Activated CD8-positive, alpha-beta T cell treated with anti-CD3 and anti-CD28 coated beads for 36 hours (primary cell): ENCODE data around the gene CNST. TPM values are rescaled to one million over a fixed set of nuclear protein-coding genes. Genes with fewer than 3 reads are reported as not detected.
"Not testable (repeated sequence)": the region's sequence is repeated elsewhere in the genome, so short reads cannot be mapped to it uniquely, and the experiment has no call there.

Source experiments
- ATAC-seq: fragments of 200-7000 bp; cut with Tn5 transposase; one replicate; pipeline ENCODE4 v1.10.0; 2021; ENCODE audit warnings: mild to moderate bottlenecking, moderate library complexity
- CTCF ChIA-PET: fragments of 350-600 bp; sonication (Branson Sonifier 250); formaldehyde crosslinking; loops from one replicate; lab custom pipeline; 2021; ENCODE audit warnings: antibody characterized with exemption; lab: Charles Lee
- POLR2A ChIA-PET: fragments of 350-600 bp; sonication (Branson Sonifier 250); formaldehyde crosslinking; loops from one replicate; lab custom pipeline; 2021; ENCODE audit warnings: antibody characterized with exemption; lab: Charles Lee
- DNase-seq: peaks from one replicate; pipeline ENCODE4 v3.0.0-alpha.2; 2020
- H3K27ac Mint-ChIP-seq: one replicate; pipeline ENCODE4 v1.8.0; 2021; ENCODE audit warnings: mild to moderate bottlenecking, mixed read lengths
- H3K27me3 Mint-ChIP-seq: one replicate; pipeline ENCODE4 v1.8.0; 2021; ENCODE audit warnings: mixed read lengths
- H3K36me3 Mint-ChIP-seq: one replicate; pipeline ENCODE4 v1.8.0; 2021; ENCODE audit warnings: low read depth, mixed read lengths
- H3K4me1 Mint-ChIP-seq: one replicate; pipeline ENCODE4 v1.8.0; 2021; ENCODE audit warnings: low read depth, mixed read lengths
- H3K4me3 Mint-ChIP-seq: one replicate; pipeline ENCODE4 v1.8.0; 2021; ENCODE audit warnings: mild to moderate bottlenecking, moderate library complexity, mixed read lengths
- H3K9me3 Mint-ChIP-seq: one replicate; pipeline ENCODE4 v1.8.0; 2021; ENCODE audit warnings: mixed read lengths
- intact Hi-C: fragments of 100-400 bp; cut with micrococcal nuclease; formaldehyde crosslinking; loops from one replicate; pipeline ENCODE4 v1.10.0; 2022
- total RNA-seq, 2 experiments: library from RNA; stranded (reverse); gene quantifications; one replicate each; pipeline ENCODE4 v1.2.3, GENCODE V29; 2021
- TF ChIP-seq, protein P1 (sequence below): fragments of 200-600 bp; IDR thresholded peaks from one replicate; pipeline ENCODE4 v1.8.0; 2022; ENCODE audit warnings: antibody characterized with exemption, mild to moderate bottlenecking

The CNST gene
- total RNA-seq, 2 experiments from 2014 or later = 23.5 to 25.1 TPM

- H3K27ac Mint-ChIP-seq = peak overlapping the region; percentile 28
- intact Hi-C loops = no loop called here
- DNase-seq = no peak
- TF ChIP-seq, protein P1, sequence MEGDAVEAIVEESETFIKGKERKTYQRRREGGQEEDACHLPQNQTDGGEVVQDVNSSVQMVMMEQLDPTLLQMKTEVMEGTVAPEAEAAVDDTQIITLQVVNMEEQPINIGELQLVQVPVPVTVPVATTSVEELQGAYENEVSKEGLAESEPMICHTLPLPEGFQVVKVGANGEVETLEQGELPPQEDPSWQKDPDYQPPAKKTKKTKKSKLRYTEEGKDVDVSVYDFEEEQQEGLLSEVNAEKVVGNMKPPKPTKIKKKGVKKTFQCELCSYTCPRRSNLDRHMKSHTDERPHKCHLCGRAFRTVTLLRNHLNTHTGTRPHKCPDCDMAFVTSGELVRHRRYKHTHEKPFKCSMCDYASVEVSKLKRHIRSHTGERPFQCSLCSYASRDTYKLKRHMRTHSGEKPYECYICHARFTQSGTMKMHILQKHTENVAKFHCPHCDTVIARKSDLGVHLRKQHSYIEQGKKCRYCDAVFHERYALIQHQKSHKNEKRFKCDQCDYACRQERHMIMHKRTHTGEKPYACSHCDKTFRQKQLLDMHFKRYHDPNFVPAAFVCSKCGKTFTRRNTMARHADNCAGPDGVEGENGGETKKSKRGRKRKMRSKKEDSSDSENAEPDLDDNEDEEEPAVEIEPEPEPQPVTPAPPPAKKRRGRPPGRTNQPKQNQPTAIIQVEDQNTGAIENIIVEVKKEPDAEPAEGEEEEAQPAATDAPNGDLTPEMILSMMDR = no peak
- POLR2A ChIA-PET = interaction anchor here (1.1 kb wide), 1 partner anchor 71 kb away, joined by 4 read pairs; no protein-coding TSS in a partner anchor
- no peaks in the 10 kb centered on the region for H3K27me3 Mint-ChIP-seq
- no peaks in the 10 kb centered on the region for H3K9me3 Mint-ChIP-seq
- H3K4me1 Mint-ChIP-seq = peaks cover 51% of the 10 kb centered on the region
- no peak for ATAC-seq
- CTCF ChIA-PET = interaction anchor here (0.9 kb wide), 1 partner anchor 24 kb away, joined by 3 read pairs; no protein-coding TSS in a partner anchor
- H3K36me3 Mint-ChIP-seq = peaks cover 32% of the 10 kb centered on the region
- no peak overlapping the region for H3K4me3 Mint-ChIP-seq
These were observed 31.1 kb downstream of the CNST start for GRCh38 chr1:246597340-246597739.

- no peaks in the 10 kb centered on the region for H3K27me3 Mint-ChIP-seq
- H3K36me3 Mint-ChIP-seq = peaks cover 27% of the 10 kb centered on the region
- H3K4me1 Mint-ChIP-seq = peaks cover 51% of the 10 kb centered on the region
- ATAC-seq (no peak), DNase-seq (no peak)
- ChIA-PET CTCF (interaction anchor here (0.9 kb wide), 1 partner anchor 25 kb away, joined by 3 read pairs; no protein-coding TSS in a partner anchor), POLR2A (no interaction called here)
- H3K27ac Mint-ChIP-seq = no peak overlapping the region
- H3K4me3 Mint-ChIP-seq = no peak overlapping the region
- no peaks in the 10 kb centered on the region for H3K9me3 Mint-ChIP-seq
- intact Hi-C loops = no loop called here
- TF ChIP-seq, protein P1 = no peak
These were observed 31.7 kb downstream of the CNST start for GRCh38 chr1:246597971-246598370.

DNA sequence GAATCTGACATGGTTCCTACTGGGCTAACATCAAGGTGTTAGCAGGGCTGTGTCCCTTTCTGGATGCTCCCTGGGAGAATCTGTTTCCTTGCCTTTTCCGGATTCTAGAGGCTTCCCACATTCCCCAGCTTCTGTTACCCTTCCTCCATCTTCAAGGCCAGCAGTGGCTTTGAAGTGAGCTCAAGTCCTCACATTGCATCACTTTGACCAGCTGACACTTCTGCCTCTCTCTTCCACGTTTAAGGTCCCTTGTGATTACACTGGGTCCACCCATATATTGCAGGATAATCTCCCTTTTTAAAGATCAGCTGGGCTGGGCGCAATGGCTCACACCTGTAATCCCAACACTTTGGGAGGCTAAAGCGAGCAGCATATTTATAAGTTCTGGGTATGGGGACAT lies 33.1 kb downstream of the CNST start:
- ChIA-PET POLR2A (no interaction called here), CTCF (interaction anchor here (0.8 to 2.1 kb wide), 6 partner anchors 9 to 31 kb away, joined by 3 to 6 read pairs (median 4); no protein-coding TSS in a partner anchor)
- Mint-ChIP-seq H3K9me3 (no peaks in the 10 kb centered on the region), H3K4me1 (peaks cover 57% of the 10 kb centered on the region), H3K27me3 (no peaks in the 10 kb centered on the region), H3K27ac (no peak overlapping the region), H3K4me3 (no peak overlapping the region), H3K36me3 (peaks cover 28% of the 10 kb centered on the region)
- no peak for ATAC-seq
- TF ChIP-seq, protein P1 = no peak
- DNase-seq = no peak
- intact Hi-C loops = no loop called here

DNA sequence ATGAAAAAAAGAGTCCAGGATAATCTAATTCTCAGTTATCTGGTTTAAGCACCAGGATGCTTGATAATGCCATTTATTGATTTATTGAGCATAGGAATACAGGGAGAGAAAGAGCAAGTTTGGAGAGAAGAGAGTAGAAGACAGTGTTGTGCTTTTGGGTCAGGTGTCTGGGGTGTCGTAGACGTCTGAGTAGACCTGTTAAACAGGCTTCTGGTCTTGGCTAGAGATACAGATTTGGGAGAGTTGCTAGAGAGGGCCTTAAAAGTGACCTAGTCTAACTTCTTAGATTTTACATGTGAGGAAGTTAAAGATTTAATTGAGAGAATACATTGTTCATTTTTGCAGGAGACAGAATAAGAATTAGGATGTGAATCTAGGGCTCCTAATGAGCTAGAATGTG lies 34.3 kb downstream of the CNST start:
- POLR2A ChIA-PET = no interaction called here
- no peak for ATAC-seq
- TF ChIP-seq, protein P1 = no peak
- intact Hi-C loops = no loop called here
- Mint-ChIP-seq H3K4me3 (no peak overlapping the region), H3K27me3 (no peaks in the 10 kb centered on the region), H3K27ac (peak overlapping the region; percentile 3), H3K4me1 (peaks cover 51% of the 10 kb centered on the region), H3K36me3 (peaks cover 26% of the 10 kb centered on the region), H3K9me3 (no peaks in the 10 kb centered on the region)
- DNase-seq = no peak
- CTCF ChIA-PET = interaction anchor here (1.4 to 2.1 kb wide), 5 partner anchors 8 to 30 kb away, joined by 4 to 6 read pairs (median 5); no protein-coding TSS in a partner anchor

DNA sequence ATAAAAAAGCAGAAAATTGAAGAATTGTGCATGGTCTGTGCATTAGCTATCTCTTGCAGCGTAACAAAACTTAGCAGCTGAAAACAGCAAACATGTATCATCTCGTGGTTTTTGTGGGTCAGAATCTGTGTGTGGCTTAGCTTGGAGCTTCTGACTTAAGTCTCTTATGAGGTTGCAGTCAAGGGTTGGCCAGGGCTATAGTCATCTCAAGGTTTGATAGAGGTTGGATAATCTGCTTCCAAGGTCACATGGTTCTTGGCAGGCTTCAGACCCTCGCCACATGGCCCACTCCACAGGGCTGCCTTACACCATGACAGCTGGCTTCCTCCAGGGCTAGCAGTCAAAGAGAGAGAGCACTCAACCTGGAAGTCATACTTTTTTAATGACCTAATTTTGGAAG lies 35.9 kb downstream of the CNST start:
- TF ChIP-seq, protein P1 = no peak
- intact Hi-C loops = no loop called here
- peak; percentile 89 for ATAC-seq
- POLR2A ChIA-PET = interaction anchor here (0.9 kb wide), 1 partner anchor 28 kb away, joined by 4 read pairs; no protein-coding TSS in a partner anchor
- CTCF ChIA-PET = interaction anchor here (0.6 to 1.9 kb wide), 3 partner anchors 10 to 28 kb away, joined by 3 to 6 read pairs (median 5); no protein-coding TSS in a partner anchor
- Mint-ChIP-seq H3K36me3 (peaks cover 14% of the 10 kb centered on the region), H3K4me1 (peaks cover 43% of the 10 kb centered on the region), H3K4me3 (no peak overlapping the region), H3K27ac (peak overlapping the region; percentile 43), H3K27me3 (no peaks in the 10 kb centered on the region), H3K9me3 (no peaks in the 10 kb centered on the region)
- peak; percentile 57 for DNase-seq

DNA sequence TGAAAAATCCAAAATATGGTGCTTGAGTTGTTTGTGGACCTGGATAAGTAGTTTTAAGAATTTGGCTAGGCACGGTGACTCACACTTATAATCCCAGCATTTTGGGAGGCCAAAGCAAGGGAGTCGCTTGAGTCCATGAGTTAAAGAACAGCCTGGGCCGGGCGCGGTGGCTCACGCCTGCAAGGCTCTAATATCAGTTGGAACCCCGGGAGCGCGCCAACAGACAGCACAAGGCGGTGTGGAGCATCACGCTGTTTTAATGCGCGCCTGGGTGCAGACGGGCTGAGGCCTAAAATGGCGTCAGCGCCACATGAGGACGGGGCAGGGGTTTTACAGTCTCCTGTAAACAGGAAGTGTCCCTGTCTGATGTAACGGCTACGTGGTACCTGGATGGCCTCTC lies 39.0 kb downstream of the CNST start:
- Mint-ChIP-seq H3K4me1 (peaks cover 49% of the 10 kb centered on the region), H3K36me3 (peaks cover 21% of the 10 kb centered on the region)
- H3K27me3 Mint-ChIP-seq, intact Hi-C loops, H3K27ac Mint-ChIP-seq, CTCF ChIA-PET, H3K4me3 Mint-ChIP-seq, ATAC-seq, H3K9me3 Mint-ChIP-seq, DNase-seq, POLR2A ChIA-PET: not testable (repeated sequence)
